A673 (cell line): ENCODE data around the gene SLC16A6.

Experiments used
- CTCF ChIP-seq: fragments of 300-800, 200-600 bp; sonication (generic); conservative IDR thresholded peaks from 2 replicates; pipeline ENCODE4 v1.5.1; 2017; ENCODE audit warnings: low read depth, mild to moderate bottlenecking, antibody characterized with exemption, low read length, moderate library complexity, mixed read lengths
- EZH2 ChIP-seq: fragments of 200-600 bp; sonication (generic); IDR thresholded peaks from 2 replicates; pipeline ENCODE4 v1.6.1; 2017; ENCODE audit warnings: borderline replicate concordance, low read depth, mild to moderate bottlenecking, mixed read lengths, antibody characterized with exemption, low read length; ENCODE audit not compliant: poor library complexity, severe bottlenecking

- TF ChIP-seq CTCF = no peak
- TF ChIP-seq EZH2 = no peak
Observed at GRCh38 chr17:68319410-68320162, 28.7 kb upstream of the SLC16A6 start.
